D341Med (cell line): ENCODE data around the gene RASAL1.

Source experiments
- DNase-seq: peaks from one replicate; pipeline ENCODE4 v3.0.0; 2012; ENCODE audit warnings: low spot score

RASAL1 gene

GRCh38 chr12:113095405-113095804 is 40.2 kb downstream of the RASAL1 start:
- no peak for DNase-seq

DNA sequence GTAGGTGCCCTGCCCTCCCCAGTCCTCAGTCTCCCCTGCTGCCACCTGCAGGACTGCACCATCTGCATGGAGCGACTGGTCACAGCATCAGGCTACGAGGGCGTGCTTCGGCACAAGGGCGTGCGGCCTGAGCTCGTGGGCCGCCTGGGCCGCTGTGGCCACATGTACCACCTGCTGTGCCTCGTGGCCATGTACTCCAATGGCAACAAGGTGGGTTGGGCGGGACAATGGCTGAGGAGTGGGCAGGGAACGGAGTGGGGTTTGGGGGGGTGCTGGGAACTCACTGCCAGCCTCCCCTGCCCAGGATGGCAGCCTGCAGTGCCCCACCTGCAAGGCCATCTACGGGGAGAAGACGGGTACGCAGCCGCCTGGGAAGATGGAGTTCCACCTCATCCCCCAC is 40.8 kb downstream of the RASAL1 start:
- no peak for DNase-seq

- no peak for DNase-seq
Measured at GRCh38 chr12:113093409-113094101, 42.0 kb downstream of the RASAL1 start.

DNA sequence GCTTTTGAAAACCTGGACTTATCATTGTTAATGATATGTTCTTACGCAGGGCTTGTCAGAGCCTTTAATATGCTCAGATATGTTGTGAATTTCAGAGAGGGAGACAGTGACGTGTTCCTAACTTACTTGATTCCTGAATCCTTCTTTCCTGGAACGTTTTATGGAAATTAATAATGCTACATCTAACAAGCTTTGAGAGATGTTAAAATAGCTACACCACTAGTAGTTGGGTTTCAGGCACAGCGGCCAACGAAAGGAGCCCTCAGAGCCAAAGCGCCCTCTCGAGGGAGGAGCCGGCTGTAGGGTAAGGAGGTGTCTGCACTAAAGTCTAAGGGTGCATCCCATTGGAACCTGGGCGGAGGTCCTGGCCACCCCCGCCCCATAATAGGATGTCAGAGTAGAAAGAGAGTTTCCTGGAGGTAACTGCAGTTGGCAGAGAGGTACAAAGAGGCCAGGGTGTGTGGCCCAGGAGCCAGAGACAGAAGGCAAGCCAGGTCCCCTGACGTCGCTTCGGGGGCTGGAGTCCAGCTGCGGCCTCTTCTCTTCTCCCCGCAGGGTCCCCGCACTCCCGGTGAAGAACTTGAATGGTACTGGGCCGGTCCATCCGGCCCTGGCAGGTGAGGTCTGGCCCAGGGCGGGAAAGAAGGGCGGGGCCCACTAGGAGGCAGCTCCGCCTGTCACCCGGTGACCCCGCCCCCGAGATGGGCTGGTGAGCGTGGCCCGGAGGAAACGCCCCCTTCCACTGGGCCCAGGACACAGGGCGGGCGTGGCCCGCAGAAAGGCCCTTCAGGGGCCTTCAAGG is 42.8 kb downstream of the RASAL1 start:
- DNase-seq: no peak

- DNase-seq: no peak
Measured at GRCh38 chr12:113091506-113091905, 44.1 kb downstream of the RASAL1 start.

GRCh38 chr12:113090740-113091139 is 44.8 kb downstream of the RASAL1 start:
- DNase-seq: no peak

DNA sequence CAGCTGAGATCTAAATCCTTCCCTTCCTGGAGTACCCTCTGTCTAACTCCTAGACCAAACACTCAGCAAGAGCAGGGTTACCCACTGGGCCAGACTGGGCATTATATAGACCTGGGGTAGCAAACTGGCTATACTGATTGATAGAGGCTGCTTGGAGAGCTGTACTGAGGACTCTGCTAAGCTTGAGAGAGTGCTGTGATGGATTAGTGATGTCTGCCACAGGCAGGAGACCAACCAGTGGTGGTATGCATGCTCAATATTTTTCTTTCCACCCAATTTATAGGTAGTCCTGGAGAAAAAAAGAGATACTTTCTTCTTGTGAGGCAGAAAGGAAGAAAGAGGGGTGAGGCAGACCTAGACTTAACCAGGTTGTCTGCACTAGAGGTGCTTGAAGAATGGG is 45.7 kb downstream of the RASAL1 start:
- no peak for DNase-seq

- DNase-seq: no peak
Measured at GRCh38 chr12:113088971-113089756, 46.4 kb downstream of the RASAL1 start.

DNA sequence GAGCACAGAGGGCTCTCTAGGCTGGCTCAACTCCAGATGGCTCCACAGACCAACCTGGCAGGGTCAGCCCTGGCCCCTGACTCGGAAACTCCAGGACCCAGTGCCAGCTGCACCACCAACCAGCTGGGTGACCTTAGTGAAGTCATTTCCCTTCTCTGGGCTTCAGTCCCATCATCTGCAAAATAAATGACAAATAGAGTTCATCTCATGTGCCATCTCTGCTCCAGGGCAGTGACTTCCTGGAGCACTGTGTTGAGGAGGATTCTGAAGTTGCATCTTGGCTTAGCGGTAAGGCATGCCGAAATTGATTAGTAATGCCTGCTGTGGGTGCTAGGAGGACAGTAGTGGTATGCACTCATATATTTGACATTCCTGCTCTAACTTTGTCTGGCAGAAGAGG is 47.5 kb downstream of the RASAL1 start:
- DNase-seq: no peak

- no peak for DNase-seq
Measured at GRCh38 chr12:113087193-113087592, 48.4 kb downstream of the RASAL1 start.

- no peak for DNase-seq
Measured at GRCh38 chr12:113086249-113087164, 49.1 kb downstream of the RASAL1 start.

GRCh38 chr12:113083863-113084435 is 51.6 kb downstream of the RASAL1 start:
- no peak for DNase-seq

GRCh38 chr12:113082486-113083148 is 52.9 kb downstream of the RASAL1 start:
- DNase-seq: no peak

- DNase-seq: no peak
Measured at GRCh38 chr12:113081873-113082272, 53.7 kb downstream of the RASAL1 start.

DNA sequence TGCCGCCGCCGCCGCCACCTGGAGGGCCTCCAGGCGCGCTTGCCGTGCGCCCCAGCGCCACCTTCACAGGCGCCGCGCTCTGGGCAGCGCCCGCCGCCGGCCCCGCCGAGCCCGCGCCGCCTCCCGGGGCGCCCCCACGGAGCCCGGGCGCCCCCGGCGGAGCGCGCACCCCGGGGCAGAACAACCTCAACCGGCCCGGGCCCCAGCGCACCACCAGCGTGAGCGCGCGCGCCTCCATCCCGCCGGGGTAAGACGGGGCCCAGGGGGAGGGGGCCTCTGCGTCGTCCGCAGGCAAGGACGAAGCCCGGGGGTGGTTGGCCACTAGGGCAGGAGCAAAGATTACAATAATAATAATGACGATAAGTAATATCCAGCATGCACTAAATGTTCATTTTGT is 57.7 kb downstream of the RASAL1 start:
- DNase-seq: no peak

DNA sequence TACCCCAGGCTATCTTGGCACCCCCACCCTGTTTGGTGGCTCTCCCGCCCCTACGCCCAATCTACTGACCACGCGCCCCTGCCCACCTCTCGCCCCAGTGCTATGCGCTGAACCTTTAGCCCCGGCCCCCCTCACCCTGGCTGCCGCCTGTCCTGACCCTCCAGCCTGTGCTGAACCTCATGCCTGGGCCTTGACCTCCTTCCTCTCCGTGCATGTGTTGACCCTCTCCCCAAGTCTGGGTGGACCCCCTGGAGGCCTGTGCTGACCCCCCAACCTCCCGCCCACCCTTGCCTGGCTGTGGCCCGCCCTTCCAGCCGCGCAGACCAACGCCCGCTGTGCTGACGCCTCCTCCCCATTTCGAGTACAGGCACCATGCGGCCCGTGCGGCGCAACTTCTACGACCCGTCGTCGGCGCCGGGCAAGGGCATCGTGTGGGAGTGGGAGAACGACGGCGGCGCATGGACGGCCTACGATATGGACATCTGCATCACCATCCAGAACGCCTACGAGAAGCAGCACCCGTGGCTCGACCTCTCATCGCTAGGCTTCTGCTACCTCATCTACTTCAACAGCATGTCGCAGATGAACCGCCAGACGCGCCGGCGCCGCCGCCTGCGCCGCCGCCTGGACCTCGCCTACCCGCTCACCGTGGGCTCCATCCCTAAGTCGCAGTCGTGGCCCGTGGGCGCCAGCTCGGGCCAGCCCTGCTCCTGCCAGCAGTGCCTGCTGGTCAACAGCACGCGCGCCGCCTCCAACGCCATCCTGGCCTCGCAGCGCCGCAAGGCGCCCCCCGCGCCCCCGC is 58.3 kb downstream of the RASAL1 start:
- DNase-seq: no peak

DNA sequence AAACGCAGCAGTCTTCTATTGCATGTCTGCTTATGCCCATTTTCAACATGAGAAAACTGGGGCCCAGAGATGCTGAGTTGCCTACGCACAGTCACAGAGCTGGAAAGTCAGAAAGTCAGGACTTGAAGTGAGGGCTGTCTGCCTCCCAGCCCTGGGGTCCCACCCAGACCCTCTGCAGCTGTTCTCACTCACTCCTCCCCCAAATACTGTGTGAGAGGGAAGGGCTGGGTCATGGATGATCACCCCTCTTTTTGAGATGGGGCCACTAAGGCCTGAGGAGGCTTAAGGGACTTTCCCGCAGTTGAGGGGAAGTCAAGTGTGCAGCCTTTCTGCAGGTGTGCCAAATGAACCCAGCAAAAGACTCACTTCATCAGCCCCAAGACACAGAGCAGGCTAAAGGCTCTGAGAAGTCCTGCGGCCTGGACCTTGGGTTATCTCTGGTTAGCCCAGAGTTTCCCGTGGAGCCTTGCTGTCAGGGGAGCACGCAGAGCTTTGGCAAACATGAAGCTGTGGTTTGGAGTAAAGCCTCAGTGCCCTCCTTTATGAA is 60.4 kb downstream of the RASAL1 start:
- no peak for DNase-seq

DNA sequence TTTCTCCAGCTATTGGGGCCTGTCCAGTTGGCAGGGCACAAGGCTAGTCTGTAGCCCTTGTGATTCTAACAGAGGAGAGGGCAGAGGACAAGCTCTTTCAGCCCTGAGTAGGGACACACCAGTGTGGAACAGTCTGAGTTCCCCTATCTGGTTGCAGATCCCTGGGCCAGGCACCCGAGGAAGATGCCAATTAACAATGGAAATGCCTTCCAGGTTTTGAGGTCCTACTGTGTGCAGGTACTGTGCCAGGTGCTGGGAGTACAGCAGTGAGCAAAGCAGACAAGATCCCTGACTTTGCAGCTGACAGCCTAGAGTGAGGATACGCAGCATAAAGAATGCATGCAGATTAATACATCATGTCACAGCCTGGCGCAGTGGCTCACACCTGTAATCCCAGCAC is 62.0 kb downstream of the RASAL1 start:
- no peak for DNase-seq

DNA sequence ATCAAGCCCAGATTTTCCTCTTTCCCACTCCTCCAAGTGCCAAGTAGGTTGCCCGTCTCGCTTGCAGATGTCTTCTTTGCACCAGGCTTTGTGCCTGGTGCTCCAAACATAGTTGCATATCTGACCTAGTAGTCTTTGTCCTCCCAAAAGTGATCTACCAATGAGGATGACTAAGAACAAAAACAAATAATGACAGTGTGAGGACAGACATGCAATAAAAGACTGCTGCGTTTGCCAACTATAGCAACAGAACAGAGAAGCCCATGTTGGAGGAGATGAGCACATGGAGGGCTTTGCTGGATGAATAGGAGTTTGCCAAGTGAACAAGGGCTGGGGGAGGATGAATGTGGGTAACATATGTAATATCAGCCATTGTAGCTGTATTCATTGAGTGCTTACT is 63.4 kb downstream of the RASAL1 start:
- no peak for DNase-seq
